ENCODE data around the gene CYBA. TPM values are rescaled to one million over a fixed set of nuclear protein-coding genes. Genes with fewer than 3 reads are reported as not detected.
A peak's percentile ranks its signal among the peaks of the same experiment; 100 is the strongest.
"Not testable (repeated sequence)": the region's sequence is repeated elsewhere in the genome, so short reads cannot be mapped to it uniquely, and the experiment has no call there.

CYBA gene
- total RNA-seq, 1 donor = 98.0 TPM

DNA sequence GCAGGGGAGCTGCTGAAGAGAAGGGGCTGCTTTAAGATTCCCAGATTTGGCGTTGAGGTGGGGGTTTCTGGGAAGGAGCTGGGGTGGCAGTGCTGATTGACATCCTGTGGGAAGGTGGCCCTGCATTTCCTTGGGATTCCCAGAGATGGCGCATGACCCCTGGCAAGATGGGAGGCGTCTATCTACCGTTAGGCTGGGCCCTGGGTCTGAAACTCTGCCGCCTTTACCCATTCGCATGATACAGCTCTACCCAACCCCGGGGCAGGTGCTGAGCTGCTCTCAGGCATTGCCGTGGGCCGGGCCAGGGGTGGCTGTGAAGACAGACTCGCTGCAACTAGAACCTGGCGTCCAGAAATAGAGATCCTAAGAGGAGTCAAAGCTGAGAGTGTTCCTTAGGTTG, 21.9 kb upstream of the CYBA start:
- DNase-seq (ENCODE audit: low read depth) = no peak
- TF ChIP-seq, protein P1, sequence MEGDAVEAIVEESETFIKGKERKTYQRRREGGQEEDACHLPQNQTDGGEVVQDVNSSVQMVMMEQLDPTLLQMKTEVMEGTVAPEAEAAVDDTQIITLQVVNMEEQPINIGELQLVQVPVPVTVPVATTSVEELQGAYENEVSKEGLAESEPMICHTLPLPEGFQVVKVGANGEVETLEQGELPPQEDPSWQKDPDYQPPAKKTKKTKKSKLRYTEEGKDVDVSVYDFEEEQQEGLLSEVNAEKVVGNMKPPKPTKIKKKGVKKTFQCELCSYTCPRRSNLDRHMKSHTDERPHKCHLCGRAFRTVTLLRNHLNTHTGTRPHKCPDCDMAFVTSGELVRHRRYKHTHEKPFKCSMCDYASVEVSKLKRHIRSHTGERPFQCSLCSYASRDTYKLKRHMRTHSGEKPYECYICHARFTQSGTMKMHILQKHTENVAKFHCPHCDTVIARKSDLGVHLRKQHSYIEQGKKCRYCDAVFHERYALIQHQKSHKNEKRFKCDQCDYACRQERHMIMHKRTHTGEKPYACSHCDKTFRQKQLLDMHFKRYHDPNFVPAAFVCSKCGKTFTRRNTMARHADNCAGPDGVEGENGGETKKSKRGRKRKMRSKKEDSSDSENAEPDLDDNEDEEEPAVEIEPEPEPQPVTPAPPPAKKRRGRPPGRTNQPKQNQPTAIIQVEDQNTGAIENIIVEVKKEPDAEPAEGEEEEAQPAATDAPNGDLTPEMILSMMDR (IDR thresholded peaks at IDR 0.05; ENCODE audit: insufficient read depth, low read length) = peak; percentile 15
- H3K4me3 ChIP-seq (ENCODE audit: low read depth, low read length) = no peak overlapping the region

DNA sequence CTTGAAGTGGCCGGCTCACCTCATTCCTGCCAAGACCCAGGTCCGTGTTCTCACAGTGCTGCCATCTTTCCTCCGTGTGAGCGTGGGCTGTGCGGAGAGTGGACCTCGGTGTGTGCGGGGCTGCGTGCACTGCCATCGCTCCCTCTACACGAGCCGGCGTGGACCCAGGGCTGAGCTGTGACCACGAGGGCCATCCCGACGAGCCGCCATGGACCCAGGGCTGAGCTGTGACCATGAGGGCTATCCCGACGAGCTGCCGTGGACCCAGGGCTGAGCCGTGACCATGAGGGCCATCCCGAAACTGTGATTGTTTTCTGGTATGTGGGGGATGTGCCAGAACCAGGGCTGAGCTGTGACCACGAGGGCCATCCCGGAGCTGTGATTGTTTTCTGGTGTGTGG, 21.0 kb upstream of the CYBA start:
- TF ChIP-seq, protein P1 (IDR thresholded peaks at IDR 0.05; ENCODE audit: insufficient read depth, low read length) = no peak
- no peak for DNase-seq (ENCODE audit: low read depth)
- no peak overlapping the region for H3K4me3 ChIP-seq (ENCODE audit: low read depth, low read length)

DNA sequence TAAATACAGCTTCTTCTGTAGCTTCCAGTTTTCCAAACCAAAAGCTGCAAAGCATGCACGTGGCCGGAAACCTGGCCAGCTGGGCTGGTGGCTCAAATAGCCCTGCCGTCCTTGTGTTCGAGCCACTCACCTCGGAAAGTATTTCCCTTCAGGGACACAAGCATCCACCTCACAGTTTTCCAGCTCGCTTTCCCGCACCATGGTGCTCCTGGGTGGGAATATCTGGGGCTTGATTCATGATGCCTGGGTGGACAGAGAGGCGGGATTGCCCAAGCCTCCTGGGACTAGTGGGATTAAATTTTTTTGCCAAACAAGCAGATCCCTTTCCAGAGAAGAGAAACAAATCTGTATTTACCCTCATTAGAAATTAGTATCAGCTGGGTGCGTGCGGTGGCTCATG, 19.1 kb upstream of the CYBA start:
- TF ChIP-seq, protein P1 (IDR thresholded peaks at IDR 0.05; ENCODE audit: insufficient read depth, low read length) = no peak
- no peak overlapping the region for H3K4me3 ChIP-seq (ENCODE audit: low read depth, low read length)
- peak; percentile 33 for DNase-seq (ENCODE audit: low read depth)

DNA sequence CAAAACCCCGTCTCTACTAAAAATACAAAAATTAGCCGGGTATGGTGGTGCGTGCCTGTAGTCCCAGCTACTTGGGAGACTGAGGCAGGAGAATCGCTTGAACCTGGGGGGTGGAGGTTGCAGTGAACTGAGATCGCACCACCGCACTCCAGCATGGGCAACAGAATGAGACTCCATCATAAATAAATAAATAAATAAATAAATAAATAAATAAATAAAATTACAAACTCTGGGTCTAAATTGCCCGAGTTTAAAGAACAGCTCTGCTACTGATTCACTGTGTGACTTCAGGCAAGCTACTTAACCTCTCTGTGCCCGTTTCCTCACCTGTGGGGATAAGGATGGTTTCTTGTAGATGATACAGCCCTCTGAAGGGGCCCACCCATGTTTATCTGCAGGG, 18.6 kb upstream of the CYBA start:
- H3K4me3 ChIP-seq (ENCODE audit: low read depth, low read length); DNase-seq (ENCODE audit: low read depth): not testable (repeated sequence)

DNA sequence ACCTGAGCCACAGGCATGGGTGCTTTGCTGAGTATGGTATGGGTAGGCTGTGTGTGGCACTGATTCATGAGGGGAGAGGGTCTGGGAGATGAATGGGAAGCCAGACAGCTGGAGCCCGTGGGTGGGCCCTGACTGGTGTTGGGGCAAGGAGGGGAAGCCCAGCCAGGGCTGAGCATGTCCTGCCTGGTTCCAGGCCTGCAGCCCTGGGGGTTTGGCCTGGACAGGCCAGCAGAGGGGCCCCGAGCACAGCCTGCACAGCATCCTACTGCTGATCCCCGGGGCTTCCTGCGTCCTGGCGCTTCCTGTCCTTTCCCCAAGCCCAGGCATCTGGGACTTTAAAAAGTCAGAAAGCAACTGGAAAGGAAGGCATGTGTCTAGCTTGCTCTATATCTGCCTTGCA, 16.6 kb upstream of the CYBA start:
- TF ChIP-seq, protein P1 (IDR thresholded peaks at IDR 0.05; ENCODE audit: insufficient read depth, low read length) = no peak
- DNase-seq (ENCODE audit: low read depth) = no peak
- no peak overlapping the region for H3K4me3 ChIP-seq (ENCODE audit: low read depth, low read length)

DNA sequence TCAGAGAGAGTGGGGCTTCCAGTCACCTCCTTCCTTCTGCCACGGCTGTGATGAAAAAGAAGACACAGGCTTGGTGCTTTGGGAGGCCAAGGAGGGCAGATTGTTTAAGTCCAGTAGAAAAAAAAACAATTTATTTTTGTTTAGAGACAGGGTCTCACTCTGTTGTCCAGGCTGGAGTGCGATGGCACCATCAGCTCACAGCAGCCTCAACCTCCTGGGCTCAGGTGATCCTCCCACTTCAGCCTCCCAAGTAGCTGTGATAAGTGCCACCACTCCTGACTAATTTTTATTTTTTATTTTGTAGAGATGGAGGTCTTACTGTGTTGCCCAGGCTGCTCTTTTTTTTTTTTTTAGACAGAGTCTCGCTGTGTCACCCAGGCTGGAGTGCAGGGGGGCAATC, 14.7 kb upstream of the CYBA start:
- TF ChIP-seq, protein P1 (IDR thresholded peaks at IDR 0.05; ENCODE audit: insufficient read depth, low read length) = no peak
- H3K4me3 ChIP-seq (ENCODE audit: low read depth, low read length) = no peak overlapping the region
- DNase-seq (ENCODE audit: low read depth) = no peak

DNA sequence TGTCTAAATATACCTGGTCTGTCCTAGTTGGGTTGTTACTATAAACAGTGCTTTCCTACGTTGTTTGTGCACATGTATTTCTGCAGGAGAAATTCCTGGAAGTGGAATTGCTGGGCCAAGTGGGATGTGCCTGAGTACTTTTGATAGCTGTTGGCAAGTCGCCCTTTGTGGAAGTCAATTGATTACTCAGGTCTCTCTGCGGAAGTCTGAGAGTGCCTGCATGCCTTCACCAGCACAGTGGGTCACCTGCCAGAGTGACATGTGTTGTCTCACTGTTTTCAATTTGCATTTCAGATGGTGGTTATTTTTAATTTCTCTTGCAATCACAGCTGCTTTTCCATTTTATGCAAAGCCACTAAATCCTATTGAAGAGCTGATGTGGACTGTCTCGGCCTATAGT, 14.3 kb upstream of the CYBA start:
- no peak for DNase-seq (ENCODE audit: low read depth)
- H3K4me3 ChIP-seq (ENCODE audit: low read depth, low read length) = no peak overlapping the region
- TF ChIP-seq, protein P1 (IDR thresholded peaks at IDR 0.05; ENCODE audit: insufficient read depth, low read length) = no peak

Data from fibroblast of the aortic adventitia (primary cell).